Measurements from ENCODE around the gene DHRS13.
"Not testable (repeated sequence)": the region's sequence is repeated elsewhere in the genome, so short reads cannot be mapped to it uniquely, and the experiment has no call there.

The DHRS13 gene

DNA sequence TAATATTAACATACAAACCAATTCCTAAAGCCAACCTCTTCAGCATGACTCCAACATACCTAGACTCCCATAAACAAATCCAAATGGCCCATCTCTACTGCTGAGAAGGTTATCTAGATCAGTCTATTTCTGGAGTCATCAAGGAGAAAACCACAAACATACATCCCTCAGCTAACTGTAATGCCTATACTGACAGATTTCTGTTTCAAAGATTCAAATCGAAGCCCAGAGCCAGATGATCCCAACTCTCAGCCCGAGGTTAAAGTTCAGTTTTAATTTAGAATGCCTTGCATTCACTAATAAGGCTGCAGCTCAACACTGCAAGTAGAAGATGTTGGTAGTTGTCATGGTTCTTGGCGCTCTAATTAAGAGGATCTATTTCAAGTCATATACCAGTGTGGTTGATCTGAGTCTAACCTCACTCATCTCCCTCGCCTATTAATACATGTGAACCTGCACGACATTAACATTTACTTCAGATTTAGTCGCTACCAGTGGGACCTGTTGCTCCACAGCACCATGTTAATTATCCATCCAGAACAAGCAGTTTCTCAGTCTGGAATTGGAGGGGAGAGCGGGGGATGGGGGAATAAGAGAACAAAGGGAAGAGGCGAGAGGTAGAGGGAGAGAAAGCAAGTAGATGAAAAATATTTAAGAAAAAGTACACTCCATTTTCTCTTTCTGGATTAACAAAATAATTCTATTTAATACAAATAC, 33.0 kb upstream of the DHRS13 start:
- DNase-seq = no peak

DNA sequence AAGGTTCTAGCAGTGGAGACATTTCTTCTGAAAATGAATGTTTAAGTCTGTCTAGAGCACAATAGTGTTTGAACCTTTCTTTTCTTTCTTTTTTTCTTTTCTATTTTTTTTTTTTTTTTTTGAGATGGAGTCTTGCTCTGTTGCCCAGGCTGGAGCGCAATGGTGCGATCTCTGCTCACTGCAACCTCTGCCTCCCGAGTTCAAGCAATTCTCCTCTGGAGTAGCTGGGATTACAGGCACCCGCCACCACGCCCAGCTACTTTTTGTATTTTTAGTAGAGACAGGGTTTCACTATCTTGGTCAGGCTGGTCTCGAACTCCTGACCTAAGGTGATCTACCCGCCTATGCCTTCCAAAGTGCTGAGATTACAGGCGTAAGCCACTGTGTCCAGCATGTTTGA, 31.6 kb upstream of the DHRS13 start:
- DNase-seq = not testable (repeated sequence)

DNA sequence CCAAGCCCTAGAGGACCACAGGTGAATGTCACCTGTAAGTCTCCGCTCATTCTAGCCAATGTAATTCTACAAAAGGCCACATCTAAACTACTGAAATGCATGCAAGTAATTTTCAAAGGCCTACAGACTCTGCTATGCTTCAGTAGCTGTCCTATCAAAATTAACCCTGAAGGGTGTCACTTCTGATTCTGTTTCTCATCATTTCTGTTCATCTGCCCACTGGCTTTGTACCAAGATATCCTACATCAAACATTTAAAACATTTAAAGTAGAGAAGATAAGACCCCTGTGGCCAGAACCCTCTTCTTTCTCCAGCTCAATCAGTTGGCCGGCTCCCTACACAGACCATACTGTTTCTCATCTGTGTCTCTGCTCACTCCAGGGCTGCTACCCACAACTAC, 26.9 kb upstream of the DHRS13 start:
- DNase-seq = no peak

DNA sequence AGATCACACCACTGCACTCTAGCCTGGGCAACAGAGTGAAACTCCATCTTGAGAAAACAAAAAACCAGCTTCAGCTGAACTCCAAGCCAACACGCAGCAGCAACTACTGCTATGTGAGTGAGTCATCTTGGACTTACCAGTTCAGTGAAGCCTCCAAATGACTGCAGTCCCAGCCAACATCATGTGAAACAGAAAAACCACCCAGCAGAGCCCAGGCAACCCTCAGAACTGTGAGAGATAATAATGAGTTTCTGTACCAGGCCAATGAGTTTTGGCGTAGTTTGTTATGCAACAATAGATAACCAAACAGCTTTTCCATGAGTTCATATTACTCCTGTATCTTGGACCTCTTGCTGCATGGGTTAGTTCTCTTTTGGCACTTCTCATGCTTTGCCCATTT, 25.2 kb upstream of the DHRS13 start:
- DNase-seq = no peak

DNA sequence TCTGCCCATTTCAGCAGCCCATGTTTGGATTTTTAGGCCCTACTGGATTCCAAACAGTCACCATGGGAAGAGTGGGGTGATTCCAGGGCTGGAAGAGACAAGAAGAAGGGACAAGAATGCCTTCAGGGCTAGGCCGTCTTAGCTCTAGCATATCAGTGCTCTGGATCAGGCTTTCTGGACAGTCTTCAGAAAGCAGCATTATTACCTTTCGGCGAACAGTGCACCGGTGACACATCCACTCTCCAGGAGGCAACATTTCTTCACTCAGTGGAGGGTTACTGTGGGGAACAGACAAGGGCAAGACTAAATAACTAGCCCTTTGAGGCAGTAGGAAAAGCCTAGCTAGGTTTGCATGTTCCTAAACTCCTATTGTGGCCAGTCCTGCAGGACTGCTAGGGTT, 23.9 kb upstream of the DHRS13 start:
- DNase-seq = no peak

DNA sequence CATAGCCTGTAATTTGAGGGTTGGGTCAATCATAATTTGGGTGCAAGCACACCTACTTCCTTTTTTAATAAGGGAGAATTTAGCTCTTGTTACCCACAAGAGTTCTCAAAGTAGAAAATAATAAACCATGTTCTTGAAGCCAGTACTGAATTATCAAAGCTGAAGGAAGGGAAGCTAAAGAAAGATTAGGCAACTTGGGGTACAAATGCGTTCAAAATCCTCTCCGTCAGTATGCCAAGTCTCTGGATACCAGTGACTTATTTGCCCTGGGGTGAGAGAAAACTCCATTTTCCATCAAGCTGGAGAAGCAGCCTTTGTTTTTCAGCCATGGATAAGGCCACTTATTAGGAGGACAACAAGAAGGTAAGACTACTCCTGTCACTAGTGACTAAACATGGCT, 23.5 kb upstream of the DHRS13 start:
- DNase-seq = no peak

DNA sequence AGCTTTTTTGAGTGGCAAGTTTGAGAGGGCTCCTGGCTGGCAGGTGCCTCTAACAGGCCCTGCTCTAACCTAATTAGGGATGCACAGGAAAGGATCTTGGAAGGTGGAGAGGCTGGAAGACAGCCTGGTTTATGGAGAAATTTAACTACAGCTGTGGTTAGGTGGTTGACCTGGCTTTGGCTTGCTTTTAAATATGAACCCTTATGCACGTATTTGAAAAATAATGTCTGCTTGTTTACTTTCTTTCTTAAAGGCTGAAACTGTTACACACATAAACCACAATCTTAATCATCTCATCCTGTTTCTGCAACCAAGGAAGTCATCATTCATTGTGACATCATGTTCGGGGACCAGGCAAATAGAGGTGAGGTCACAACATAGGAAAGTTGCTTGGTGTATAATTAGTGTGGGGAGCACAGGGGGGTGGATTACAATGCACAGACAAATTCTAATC, 23.1 kb upstream of the DHRS13 start:
- no peak for DNase-seq

DNA sequence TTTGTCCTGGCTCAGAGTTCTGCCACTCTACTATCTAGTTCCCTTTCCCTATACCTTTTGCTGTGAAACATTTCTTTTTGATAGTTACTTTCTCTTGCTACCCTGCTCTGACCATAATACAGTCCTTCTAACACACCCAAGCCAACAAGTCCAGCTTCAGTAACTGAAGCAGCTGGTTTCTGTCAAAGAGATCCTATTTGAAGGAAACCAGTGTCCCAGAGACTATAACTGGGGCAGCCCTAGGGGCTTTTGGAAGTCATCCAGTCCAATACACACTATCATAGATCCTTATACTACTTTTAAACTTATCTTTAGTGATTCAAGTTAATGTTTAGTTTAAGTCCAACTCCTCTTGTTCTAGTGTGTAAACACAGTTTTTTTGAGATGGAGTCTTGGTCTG, 17.3 kb upstream of the DHRS13 start:
- no peak for DNase-seq

DNA sequence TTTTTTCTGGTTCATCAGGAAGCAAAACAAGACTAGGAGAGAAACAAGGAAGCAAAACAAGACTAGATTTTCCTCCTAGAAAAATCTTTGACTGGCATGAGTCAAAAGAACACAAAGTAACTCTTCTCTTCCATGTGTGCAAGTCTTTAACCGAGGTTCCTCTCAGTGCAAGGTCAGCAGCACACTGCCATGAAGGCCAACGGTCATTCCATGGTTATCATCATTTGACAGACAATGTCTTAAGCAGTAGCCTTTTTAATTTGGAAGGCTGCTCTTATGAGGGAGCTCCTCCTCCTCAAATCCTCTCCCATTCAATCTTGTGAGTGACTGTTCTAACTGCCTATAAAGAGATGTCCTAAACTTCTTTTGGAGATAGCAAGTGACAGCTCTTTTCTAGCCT, 15.4 kb upstream of the DHRS13 start:
- no peak for DNase-seq

DNA sequence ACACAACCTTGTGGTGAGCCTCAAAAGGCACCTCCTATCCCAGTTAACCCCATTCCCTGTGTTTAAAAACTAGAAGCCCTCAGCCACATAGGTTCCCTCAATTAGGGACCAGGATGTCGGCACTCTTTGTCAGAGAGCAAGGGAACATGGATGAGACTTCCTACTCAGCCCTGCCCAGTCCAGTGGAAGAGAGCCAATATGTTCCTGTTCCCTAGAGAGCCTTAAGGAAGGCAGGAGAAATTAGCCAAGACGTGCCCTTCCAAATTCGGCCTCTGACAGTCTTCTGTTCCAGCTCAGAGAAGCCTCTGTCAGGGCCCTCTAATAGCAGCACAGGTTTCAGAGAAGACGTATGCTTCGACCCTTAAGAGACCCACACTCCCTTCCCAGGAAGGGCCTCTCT, 14.6 kb upstream of the DHRS13 start:
- DNase-seq = no peak

DNA sequence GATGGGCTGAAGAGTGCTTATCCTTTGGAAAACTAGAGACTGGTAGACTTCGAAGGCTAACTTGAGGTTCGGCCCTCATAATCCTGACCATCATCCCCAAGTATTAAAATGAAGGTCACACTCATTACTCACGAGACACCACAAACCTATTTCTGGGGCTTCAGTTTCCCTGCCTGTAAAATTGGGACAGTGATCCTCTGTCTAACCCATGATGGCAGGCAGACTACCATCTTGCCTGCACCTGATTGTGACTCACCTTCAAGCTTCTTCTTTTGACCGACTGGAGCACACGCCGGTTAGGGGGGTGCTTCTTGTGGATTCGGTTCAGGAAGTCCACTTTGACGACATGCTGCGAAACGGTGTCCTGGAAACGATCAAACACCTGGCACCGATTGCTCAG, 14.2 kb upstream of the DHRS13 start:
- DNase-seq = no peak

DNA sequence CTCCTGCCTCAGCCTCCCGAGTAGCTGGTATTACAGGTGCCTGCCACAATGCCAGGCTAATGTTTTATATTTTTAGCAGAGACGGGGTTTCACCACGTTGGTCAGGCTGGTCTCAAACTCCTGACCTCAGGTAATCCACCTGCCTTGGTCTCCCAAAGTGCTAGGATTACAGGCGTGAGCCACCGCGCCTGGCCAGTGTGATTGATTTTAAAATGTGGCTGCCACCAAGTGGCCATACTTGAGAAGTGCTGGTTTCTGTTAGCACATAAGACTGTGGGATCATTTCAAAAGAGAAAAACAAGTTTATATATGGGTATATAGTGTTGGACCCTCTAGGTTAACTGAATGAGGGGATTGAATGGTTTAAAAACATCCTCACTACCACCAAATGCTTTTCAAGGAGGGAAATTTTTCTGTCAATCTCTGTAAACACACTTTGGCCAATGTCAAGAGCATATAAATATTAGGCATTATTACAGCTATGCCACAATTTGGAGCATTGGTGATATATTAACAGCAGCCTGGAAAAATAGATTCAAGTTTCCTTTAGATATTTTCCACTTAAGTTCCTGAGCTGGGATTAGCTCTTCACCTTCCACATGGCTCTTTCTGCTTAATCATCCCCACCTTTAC, 13.5 kb upstream of the DHRS13 start:
- peak; percentile 15 for DNase-seq

DNA sequence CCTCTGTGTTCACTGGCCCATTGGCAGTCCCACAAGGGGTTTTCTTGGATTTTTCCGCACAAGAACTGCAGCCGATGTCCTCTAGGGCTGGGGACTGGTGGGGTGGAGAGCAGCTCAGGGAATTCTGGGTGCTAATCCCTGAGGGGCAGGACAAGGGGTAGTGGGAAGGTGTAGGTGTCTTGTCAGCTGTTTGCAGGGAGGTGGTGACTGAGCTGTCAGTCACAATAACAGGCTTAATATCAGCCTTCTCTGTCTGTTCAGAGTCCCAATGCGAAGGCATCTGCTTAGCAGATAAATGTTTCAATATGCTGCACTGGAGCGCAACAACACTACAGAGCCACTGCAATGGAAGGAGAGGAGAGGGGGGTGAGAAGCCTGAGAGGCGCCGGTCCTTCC, 10.1 kb upstream of the DHRS13 start:
- DNase-seq = no peak

DNA sequence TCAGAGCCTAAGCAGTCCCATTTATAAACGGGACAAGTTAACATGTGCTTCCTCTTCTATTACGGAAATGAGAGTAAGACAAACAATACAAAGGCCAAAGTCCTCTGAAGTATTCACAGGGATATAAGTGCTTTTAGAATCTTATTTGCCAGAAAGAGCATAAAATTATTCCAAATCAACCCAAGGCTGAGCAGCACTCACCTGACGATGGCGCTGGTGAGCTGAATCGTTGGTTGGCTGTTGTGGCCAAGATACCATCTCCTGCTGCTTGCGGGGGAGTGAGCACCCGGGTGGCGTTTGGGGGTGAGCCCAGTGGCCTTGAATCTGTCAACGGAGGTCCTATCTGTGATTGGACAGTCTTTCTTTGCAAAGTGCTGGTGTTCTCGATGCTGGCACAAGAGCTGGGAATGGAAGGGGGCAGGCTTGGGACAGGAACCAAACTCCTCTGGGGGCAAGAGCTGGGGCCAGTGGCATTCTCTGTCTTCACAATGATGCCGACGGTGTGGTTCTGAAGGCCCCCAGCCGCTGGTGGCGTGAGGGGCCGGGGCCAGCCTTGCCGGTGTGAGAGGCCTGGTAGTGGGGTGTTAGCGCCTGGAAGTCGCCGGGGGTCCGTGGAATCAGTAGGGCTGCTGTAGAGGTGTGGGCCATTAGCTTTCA, 9.5 kb upstream of the DHRS13 start:
- no peak for DNase-seq

DNA sequence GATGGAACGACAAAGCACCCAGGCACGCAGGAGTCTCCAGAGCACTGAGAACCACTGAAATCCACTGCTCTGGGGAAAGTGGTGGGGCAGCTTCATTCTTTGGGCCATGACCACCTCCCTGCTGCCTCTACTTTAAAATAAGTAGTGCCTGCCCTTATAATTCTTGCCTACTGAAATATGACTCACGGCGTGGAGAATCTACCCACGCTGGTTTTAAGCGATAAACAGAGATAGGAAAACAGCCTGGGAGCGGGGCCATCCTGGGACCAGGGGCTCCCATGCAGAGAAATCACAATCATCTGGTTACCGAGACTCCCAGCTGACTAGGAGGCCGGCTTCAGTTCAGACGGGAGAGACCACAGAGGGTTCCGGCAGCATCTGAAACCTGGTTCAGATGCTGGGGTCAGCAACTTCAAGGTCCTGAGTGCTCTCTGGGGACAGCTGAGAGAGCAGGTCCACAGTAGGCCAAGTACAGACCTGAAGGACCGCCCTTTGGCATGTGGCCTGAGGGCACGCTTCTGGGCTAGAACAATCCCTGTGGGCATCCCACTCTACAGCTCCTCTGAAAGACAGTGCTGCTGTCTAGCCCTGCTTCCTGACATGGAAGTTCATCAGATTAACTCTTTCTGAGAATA, 8.6 kb upstream of the DHRS13 start:
- DNase-seq = no peak

DNA sequence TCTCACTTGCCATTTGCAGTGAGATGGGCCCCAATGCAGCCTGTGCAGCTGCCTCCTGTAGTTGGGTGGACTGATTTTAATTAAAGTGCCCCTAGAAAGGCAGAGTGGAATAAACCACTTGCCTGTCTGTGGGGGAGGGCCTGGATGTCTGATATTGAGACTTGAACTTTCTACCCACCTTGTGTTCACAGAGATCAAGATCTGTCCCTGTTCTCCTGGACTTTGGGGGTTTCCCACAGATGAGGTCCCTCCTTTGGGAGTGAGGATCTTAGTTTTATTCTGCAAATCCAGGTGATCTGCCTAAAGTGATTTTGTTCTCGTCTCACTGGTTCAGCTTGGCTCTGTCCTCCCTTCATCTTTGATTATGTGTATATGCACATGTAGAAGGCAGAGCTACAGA, 7.7 kb upstream of the DHRS13 start:
- no peak for DNase-seq

DNA sequence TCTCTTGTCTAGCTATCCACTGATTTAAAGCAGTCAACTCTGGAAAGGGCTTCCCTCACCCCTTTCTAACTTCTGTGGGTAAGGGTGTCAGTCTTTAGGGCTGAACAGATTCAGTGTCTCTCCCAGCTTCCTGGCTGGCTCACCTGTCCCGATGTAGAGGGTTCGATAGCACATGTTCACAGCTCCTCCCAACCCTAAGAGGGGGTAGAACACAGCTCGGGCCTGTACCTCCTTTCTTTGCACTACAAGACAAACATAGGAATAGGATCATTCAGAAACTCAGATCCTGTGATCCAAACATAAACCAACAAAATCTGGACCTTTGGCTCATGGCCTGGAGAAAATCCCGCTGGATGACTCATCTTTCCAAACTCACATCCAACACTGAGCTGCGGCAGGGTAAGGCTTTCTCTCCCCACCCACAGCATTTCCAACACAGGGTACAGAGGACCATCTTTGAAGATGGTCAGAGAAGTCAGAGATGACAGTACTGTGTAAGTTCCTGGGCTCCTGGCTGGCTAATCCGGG, 5.8 kb upstream of the DHRS13 start:
- no peak for DNase-seq

DNA sequence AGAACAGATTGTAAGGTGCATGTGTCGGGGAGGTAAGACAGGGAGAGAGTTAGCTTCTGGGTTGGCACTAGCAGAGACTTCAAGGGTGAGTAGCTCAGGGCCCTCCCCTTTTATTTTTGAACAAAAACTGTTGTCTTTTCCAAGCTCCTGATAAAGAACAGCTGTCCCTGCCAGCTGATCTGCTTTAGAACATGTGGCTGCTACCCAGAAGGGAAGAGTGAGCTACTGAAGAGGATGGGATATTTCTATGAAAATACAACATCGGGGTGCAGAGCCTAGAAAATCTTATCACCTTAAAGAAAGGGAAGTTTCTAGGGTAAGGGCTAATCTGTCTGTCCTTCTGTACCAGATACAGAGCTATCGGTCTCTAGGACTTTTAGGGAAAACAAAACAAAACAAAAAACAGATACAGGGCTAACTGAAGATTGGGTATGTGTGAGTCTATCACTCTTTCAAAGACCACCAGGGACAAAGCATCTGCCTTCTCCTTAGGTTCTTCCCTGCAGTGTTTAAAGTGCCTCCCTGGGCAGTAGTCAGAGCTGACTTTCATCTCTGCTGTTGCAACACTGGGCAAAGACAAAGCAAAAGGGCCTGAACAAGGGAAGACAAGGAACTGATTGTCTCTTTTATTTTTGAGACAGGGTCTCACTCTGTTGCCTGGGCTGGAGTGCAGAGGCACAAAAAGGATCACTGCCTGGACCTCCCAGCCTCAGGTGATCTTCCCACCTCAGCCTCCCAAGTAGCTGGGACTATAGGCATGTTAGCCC, 5.0 kb upstream of the DHRS13 start:
- no peak for DNase-seq

DNA sequence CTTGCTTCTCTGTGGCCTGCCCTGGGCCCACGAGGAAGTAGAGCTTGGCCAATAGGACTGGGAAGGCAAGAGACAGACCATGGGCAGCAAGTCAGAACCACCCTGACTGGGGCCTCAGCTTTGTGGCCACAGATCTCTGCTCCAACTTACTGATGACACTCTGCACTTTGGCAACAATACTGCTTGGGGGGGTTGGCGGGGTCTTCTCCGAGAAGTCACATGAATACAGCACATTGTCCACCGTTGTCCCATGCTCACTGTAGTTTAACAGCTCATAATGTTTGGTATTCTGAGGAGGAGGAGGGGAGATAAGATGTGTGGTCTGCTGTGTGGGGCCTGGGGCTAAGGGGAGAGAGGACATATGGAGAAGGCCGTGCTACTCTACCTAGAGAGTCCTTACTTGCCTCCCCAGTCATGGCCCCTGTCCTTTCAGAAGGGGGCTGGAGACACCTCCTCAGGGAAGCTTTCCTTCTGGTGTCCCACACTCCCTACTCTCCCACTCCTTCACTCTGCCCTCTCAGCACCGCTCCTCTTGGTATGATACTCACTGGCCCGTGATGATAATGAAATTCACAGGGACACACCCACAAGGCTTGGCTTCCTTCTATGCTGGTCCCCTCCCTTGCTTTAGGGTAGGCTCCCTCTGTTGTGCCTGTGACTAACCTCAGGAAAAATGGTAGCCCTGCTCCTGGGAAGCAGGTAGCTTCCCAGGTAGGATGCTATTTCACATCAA, 4.0 kb upstream of the DHRS13 start:
- DNase-seq = no peak

DNA sequence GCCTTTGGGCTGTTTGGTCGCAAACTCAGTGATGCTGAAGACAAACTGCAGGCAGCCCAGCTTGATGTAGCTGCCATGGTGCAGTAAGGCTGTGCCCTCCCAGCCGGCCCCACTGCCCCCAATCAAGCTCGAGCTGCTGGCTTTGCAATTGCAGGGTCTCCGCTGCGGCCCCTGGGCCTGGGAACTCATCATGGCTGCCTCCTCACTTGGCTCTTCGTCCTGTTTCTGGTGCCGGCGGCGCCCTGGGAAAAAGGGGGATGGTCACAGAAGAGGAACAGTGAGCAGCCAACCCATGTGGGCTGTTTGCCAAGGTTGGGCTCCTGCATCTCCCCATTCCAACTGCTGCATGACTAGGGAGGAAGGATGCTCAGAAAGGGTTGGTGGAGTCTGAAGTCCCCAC, 3.4 kb upstream of the DHRS13 start:
- DNase-seq = no peak

DNA sequence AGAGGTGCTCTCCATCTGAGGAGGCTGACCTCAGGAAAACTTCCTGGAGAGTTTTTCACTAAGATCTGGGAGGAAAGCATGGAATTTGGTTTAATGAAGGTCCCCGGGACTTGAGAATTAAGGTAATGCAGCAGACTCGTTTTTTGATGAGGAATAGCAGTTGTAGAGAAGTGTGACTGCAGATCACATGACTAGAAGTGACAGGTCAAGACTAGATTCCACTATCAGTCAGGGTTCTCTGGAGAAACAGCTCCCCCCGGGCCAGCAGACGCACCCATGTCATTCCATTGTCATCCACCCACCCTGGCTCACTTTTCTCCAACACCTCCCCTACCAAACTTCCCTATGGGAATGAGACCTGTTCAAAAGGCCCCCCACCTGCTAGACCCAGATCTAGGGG, 1.9 kb upstream of the DHRS13 start:
- no peak for DNase-seq

DNA sequence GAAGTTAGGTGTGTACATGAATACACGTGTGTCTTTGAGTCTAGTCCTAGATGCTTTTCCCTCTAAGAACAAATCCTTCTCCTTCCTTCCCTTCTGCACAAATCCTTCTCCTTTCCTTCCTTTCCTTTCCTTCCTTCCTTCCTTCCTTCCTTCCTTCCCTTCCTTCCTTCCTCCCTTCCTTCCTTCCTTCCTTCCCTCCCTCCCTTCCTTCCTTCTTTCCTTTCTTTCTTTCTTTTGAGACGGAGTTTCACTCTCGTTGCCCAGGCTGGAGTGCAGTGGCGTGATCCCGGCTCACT, 615 bp upstream of the DHRS13 start:
- not testable (repeated sequence) for DNase-seq
